ENCODE measurements around the gene GNE. TPM values are rescaled to one million over a fixed set of nuclear protein-coding genes. Genes with fewer than 3 reads are reported as not detected.

The GNE gene
- total and polyA plus RNA-seq, 2 of the 13 experiments (the other 11 are each of a cell fraction or from before 2014, with no cell fraction given): 16.1 to 24.1 TPM

GRCh38 chr9:36258208-36258995, at the start of gene GNE (continued):
- TF ChIP-seq HNF1A (IDR thresholded peaks at IDR 0.05; ENCODE audit: low read depth) (no peak), HNF1A (CRISPR knock-in tag; IDR thresholded peaks at IDR 0.05; ENCODE audit: borderline replicate concordance) (peak; percentile 40; the same call in 1 of the 2 replicates), ZSCAN22 (CRISPR knock-in tag; IDR thresholded peaks at IDR 0.05) (no peak), GATAD2A (CRISPR knock-in tag; IDR thresholded peaks at IDR 0.05) (no peak), FOXA3 (CRISPR knock-in tag; IDR thresholded peaks at IDR 0.05) (peak; percentile 52), SRSF1 (optimal IDR thresholded peaks at IDR 0.05; ENCODE audit: low read depth, low read length) (peak; percentile 73), PAF1 (CRISPR knock-in tag; IDR thresholded peaks at IDR 0.05) (no peak), ZNF670 (CRISPR knock-in tag; IDR thresholded peaks at IDR 0.05; ENCODE audit: borderline replicate concordance) (0 out of 2 replicates have a peak, but pooled peaks have one; percentile 42), RFX1 (IDR thresholded peaks at IDR 0.05) (no peak), ZNF225 (CRISPR knock-in tag; IDR thresholded peaks at IDR 0.05) (peak; percentile 72; the same call in 1 of the 2 replicates), ZNF713 (CRISPR knock-in tag; IDR thresholded peaks at IDR 0.05) (peak; percentile 53; the same call in 1 of the 2 replicates), ZNF552 (CRISPR knock-in tag; IDR thresholded peaks at IDR 0.05; ENCODE audit: borderline replicate concordance) (0 out of 2 replicates have a peak, but pooled peaks have one; percentile 47), SKI (IDR thresholded peaks at IDR 0.05; ENCODE audit: partially characterized antibody) (peak; percentile 65), NPAS2 (CRISPR knock-in tag; IDR thresholded peaks at IDR 0.05; ENCODE audit: borderline replicate concordance) (no peak), NFE2L1 (CRISPR knock-in tag; IDR thresholded peaks at IDR 0.05; ENCODE audit: borderline replicate concordance) (peak; percentile 63; the same call in 1 of the 2 replicates), ZNF460 (CRISPR knock-in tag; IDR thresholded peaks at IDR 0.05; ENCODE audit: borderline replicate concordance) (no peak; the same call in 1 of the 2 replicates), IRX3 (CRISPR knock-in tag; IDR thresholded peaks at IDR 0.05; ENCODE audit: borderline replicate concordance, low read depth) (0 out of 2 replicates have a peak, but pooled peaks have one; percentile 32), ATF6 (CRISPR knock-in tag; conservative IDR thresholded peaks at IDR 0.05) (no peak), FUBP1 (CRISPR knock-in tag; IDR thresholded peaks at IDR 0.05; ENCODE audit: borderline replicate concordance) (peak; percentile 27; the same call in 1 of the 2 replicates), BRD4 (CRISPR knock-in tag; IDR thresholded peaks at IDR 0.05) (peak; percentile 94), TAF1 (CRISPR knock-in tag; IDR thresholded peaks at IDR 0.05) (peak; percentile 96)
